ENCODE results near the gene PPARA. TPM values are rescaled to one million over a fixed set of nuclear protein-coding genes. Genes with fewer than 3 reads are reported as not detected.

Gene PPARA
- total RNA-seq, 4 donors from 2014 or later: 18.7 to 53.8 (median 32.0) TPM

GRCh38 chr22:46150655-46151477, 540 bp downstream of the PPARA start:
- WGBS: 0% methylated on average over 13 of the region's 101 CpGs
- Histone ChIP-seq H3K27ac (peak overlapping the region; percentile 89), H3K4me1 (peaks cover 51% of the 10 kb centered on the region), H3K27me3 (no peaks in the 10 kb centered on the region), H3K36me3 (peaks cover 6% of the 10 kb centered on the region), H3K4me3 (peak overlapping the region; percentile 78), H3K9me3 (no peaks in the 10 kb centered on the region)
- TF ChIP-seq EP300 (IDR thresholded peaks at IDR 0.05): no peak
- no peak for TF ChIP-seq CTCF (IDR thresholded peaks at IDR 0.05)
- TF ChIP-seq POLR2A (IDR thresholded peaks at IDR 0.05): no peak
- TF ChIP-seq POLR2AphosphoS5 (IDR thresholded peaks at IDR 0.05): no peak
- DNase-seq (ENCODE audit: low spot score in 2 of 2): peak in 1 of 2 donors; percentile 84

- no peak for TF ChIP-seq POLR2A (IDR thresholded peaks at IDR 0.05)
- no peak for TF ChIP-seq EP300 (IDR thresholded peaks at IDR 0.05)
- TF ChIP-seq CTCF (IDR thresholded peaks at IDR 0.05): no peak
- no peak for TF ChIP-seq POLR2AphosphoS5 (IDR thresholded peaks at IDR 0.05)
- no peak for DNase-seq (ENCODE audit: low spot score in 2 of 2)
- Histone ChIP-seq H3K4me3 (no peak overlapping the region), H3K27me3 (no peaks in the 10 kb centered on the region), H3K9me3 (no peaks in the 10 kb centered on the region), H3K4me1 (peaks cover 31% of the 10 kb centered on the region), H3K27ac (no peak overlapping the region), H3K36me3 (peaks cover 13% of the 10 kb centered on the region)
- 99% methylated on average over 3 of the region's 3 CpGs for WGBS
These were observed 3.6 kb downstream of the PPARA start for GRCh38 chr22:46153930-46154329.

GRCh38 chr22:46156031-46156430, 5.7 kb downstream of the PPARA start:
- WGBS: 67% methylated on average over 3 of the region's 3 CpGs
- TF ChIP-seq CTCF (IDR thresholded peaks at IDR 0.05) (no peak), POLR2AphosphoS5 (IDR thresholded peaks at IDR 0.05) (no peak), EP300 (IDR thresholded peaks at IDR 0.05) (no peak), POLR2A (IDR thresholded peaks at IDR 0.05) (no peak)
- no peak for DNase-seq (ENCODE audit: low spot score in 2 of 2)

GRCh38 chr22:46158283-46158682, 8.0 kb downstream of the PPARA start:
- no peak for DNase-seq (ENCODE audit: low spot score in 2 of 2)
- TF ChIP-seq EP300 (IDR thresholded peaks at IDR 0.05): no peak
- TF ChIP-seq CTCF (IDR thresholded peaks at IDR 0.05): no peak
- TF ChIP-seq POLR2AphosphoS5 (IDR thresholded peaks at IDR 0.05): no peak
- no peak for TF ChIP-seq POLR2A (IDR thresholded peaks at IDR 0.05)
- peaks cover 25% of the 10 kb centered on the region for H3K36me3 ChIP-seq
- H3K27ac ChIP-seq: no peak overlapping the region
- 78% methylated on average over 7 of the region's 7 CpGs for WGBS
- no peak overlapping the region for H3K4me3 ChIP-seq
- H3K27me3 ChIP-seq: no peaks in the 10 kb centered on the region
- peaks cover 3% of the 10 kb centered on the region for H3K4me1 ChIP-seq
- no peaks in the 10 kb centered on the region for H3K9me3 ChIP-seq

More at GRCh38 chr22:46156031-46156430, 5.7 kb downstream of the PPARA start:
- no peaks in the 10 kb centered on the region for H3K9me3 ChIP-seq
- peaks cover 22% of the 10 kb centered on the region for H3K36me3 ChIP-seq
- no peaks in the 10 kb centered on the region for H3K27me3 ChIP-seq
- no peak overlapping the region for H3K27ac ChIP-seq
- H3K4me1 ChIP-seq: peaks cover 20% of the 10 kb centered on the region
- no peak overlapping the region for H3K4me3 ChIP-seq

GRCh38 chr22:46159212-46159611, 8.9 kb downstream of the PPARA start:
- Histone ChIP-seq H3K4me1 (peaks cover 3% of the 10 kb centered on the region), H3K4me3 (no peak overlapping the region), H3K36me3 (peaks cover 21% of the 10 kb centered on the region), H3K27ac (no peak overlapping the region), H3K27me3 (no peaks in the 10 kb centered on the region), H3K9me3 (no peaks in the 10 kb centered on the region)
- 91% methylated on average over 7 of the region's 7 CpGs for WGBS
- peak in 1 of 2 donors; percentile 5 for DNase-seq (ENCODE audit: low spot score in 2 of 2)
- no peak for TF ChIP-seq POLR2AphosphoS5 (IDR thresholded peaks at IDR 0.05)
- no peak for TF ChIP-seq POLR2A (IDR thresholded peaks at IDR 0.05)
- TF ChIP-seq CTCF (IDR thresholded peaks at IDR 0.05): no peak
- TF ChIP-seq EP300 (IDR thresholded peaks at IDR 0.05): no peak
